Muscle layer of colon (tissue), 2 donors: Measurements from ENCODE around the gene OLR1.
"Not testable (repeated sequence)": the region's sequence is repeated elsewhere in the genome, so short reads cannot be mapped to it uniquely, and the experiment has no call there.

Experiments
- H3K27ac ChIP-seq: one replicate; pipeline ENCODE4 v1.7.0; 2013; ENCODE audit warnings: low read depth, mild to moderate bottlenecking, low read length, moderate library complexity
- H3K27me3 ChIP-seq, 2 donors: one replicate each; pipeline ENCODE4 v1.7.0; 2013; ENCODE audit warnings: low read length in 2 of 2, mild to moderate bottlenecking in 2 of 2; ENCODE audit not compliant: insufficient read depth in 2 of 2, control insufficient read depth in 1 of 2
- H3K36me3 ChIP-seq: one replicate; pipeline ENCODE4 v1.7.0; 2013; ENCODE audit warnings: mild to moderate bottlenecking, low read length; ENCODE audit not compliant: insufficient read depth
- H3K4me1 ChIP-seq: one replicate; pipeline ENCODE4 v1.7.0; 2013; ENCODE audit warnings: mild to moderate bottlenecking, low read length; ENCODE audit not compliant: insufficient read depth
- H3K4me3 ChIP-seq, 2 donors: one replicate each; pipeline ENCODE4 v1.7.0; 2013; ENCODE audit warnings: low read length in 2 of 2, low read depth in 1 of 2, mild to moderate bottlenecking in 1 of 2, moderate library complexity in 1 of 2
- H3K9ac ChIP-seq: one replicate; pipeline ENCODE4 v1.7.0; 2013; ENCODE audit warnings: low read length
- H3K9me3 ChIP-seq: one replicate; pipeline ENCODE4 v1.7.0; 2013; ENCODE audit warnings: mild to moderate bottlenecking, low read length
- donor health status: abdominal sarcoma.
- donor health status: Adenocarcinoma of cecum.

The OLR1 gene

DNA sequence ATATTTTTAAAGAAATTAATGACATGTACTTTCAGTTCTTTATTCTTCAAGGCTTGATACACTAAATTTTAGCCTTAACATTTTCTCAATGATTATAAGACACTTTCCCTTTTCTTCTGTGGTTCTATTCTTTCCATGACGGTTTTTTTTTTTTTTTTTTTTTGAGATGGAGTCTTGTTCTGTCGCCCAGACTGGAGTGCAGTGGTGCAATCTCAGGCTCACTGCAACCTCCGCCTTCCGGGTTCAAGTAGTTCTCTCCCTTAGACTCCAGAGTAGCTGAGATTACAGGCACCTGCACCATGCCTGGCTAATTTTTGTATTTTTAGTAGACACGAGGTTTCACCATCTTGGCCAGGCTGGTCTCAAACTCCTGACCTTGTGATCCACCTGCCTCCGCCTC lies 15.0 kb upstream of the OLR1 start:
- H3K9ac ChIP-seq, H3K9me3 ChIP-seq, H3K4me3 ChIP-seq, H3K27ac ChIP-seq, H3K27me3 ChIP-seq, H3K4me1 ChIP-seq, H3K36me3 ChIP-seq: not testable (repeated sequence)

DNA sequence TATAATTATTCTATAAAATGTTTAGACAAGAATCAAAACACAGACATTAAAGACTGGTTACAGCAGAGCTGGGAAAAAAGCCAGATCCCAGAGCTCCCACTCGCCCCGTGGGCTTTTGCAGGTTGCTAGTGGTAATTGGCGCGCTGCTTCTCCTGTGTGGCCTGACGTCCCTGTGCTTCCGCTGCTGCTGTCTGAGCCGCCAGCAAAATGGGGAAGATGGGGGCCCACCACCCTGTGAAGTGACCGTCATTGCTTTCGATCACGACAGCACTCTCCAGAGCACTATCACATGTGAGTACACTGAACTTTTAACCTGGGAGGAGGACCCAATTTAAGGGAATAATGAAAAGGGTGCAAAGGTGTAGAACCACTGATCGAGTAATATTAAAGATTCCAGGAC lies 14.4 kb upstream of the OLR1 start:
- Histone ChIP-seq H3K27me3 (no peaks in the 10 kb centered on the region), H3K9me3 (no peaks in the 10 kb centered on the region), H3K4me1 (peaks cover 4% of the 10 kb centered on the region), H3K9ac (no peak overlapping the region), H3K27ac (no peak overlapping the region), H3K36me3 (no peaks in the 10 kb centered on the region), H3K4me3 (no peak overlapping the region)

DNA sequence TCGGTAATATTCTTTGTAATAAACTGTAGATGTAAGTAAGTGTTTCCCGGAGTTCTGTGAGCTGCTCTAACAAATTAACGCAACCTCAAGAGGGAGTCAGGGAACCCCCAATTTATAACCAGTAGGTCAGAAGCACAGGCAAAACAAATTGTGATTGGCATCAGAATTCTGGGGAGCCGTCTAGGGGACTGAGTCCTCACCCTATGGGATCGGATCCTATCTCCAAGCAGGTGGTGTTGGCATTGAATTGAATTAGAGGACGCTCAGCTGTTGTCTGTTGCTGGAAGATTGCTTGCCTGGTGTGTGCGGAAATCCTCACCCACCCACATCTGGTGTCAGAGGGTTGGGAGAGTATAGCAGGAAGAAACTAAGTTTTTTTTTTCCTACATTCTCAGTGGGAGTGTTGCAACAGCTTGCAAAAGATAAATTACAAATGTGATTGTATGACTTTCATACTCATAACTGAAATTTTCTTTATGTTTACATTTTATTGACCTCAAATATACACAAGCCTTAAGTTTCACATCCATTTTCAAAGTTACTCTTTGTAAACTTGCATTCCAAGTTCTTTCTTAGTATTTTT lies 12.4 kb upstream of the OLR1 start:
- no peaks in the 10 kb centered on the region for H3K4me1 ChIP-seq
- no peaks in the 10 kb centered on the region for H3K27me3 ChIP-seq
- H3K9ac ChIP-seq: no peak overlapping the region
- no peak overlapping the region for H3K4me3 ChIP-seq
- no peaks in the 10 kb centered on the region for H3K36me3 ChIP-seq
- H3K9me3 ChIP-seq: no peaks in the 10 kb centered on the region
- no peak overlapping the region for H3K27ac ChIP-seq

DNA sequence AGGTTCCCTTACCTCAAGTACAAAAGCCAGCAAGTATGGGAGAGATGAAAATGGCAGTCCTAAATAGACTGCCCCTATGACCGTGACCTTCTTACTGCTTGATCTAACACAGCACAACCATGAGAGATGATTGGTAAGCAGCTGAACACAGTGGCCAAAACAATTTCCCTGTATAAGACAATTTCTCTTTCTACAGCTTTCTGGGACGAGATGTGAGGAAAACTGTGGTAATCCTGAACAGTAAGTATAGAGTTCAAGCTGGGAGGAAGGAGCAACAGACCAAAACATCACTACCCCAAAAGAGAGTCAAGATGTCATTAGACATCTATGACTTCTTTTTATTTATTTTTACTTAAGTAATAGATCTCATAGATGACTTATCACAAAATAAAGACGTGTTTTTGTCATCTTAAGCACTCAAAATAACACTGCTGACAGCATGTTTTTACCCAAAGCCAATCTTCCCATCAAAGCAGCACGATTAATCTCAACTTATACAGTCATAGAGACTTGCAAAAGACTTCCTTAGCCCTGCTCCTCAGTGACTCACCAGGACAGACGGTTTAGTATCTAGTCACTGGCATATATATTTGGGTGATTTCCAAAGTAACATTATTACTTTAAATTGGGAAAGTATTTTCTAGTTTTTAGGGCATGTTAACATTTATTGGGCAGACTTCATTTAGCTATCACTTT lies 10.6 kb upstream of the OLR1 start:
- no peaks in the 10 kb centered on the region for H3K4me1 ChIP-seq
- H3K27ac ChIP-seq: no peak overlapping the region
- no peaks in the 10 kb centered on the region for H3K36me3 ChIP-seq
- H3K27me3 ChIP-seq: no peaks in the 10 kb centered on the region
- H3K4me3 ChIP-seq: no peak overlapping the region
- no peaks in the 10 kb centered on the region for H3K9me3 ChIP-seq
- no peak overlapping the region for H3K9ac ChIP-seq

DNA sequence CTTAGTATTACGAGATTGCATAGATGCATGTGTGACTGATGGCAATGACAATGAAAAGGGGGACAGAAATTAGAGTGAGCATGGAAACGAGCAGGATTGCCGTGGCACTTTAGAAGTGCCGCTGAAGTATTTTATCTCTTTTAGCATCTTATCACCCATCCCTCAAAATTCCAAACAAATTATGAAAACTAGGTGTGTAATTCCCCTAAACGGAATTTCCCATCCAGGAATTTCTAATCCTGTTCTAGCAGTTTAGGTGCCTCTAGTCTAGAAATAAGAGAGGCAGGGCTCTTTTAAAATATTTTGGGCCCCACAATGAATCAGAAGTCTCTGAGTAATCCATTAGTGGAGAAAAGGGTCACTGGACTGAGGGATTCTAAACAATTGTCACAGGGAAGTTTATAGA lies 7.8 kb upstream of the OLR1 start:
- Histone ChIP-seq H3K27me3 (peaks cover 0 to 4% of the 10 kb centered on the region in 2 donors), H3K9ac (no peak overlapping the region), H3K9me3 (no peaks in the 10 kb centered on the region), H3K36me3 (no peaks in the 10 kb centered on the region), H3K4me1 (no peaks in the 10 kb centered on the region), H3K4me3 (no peak overlapping the region), H3K27ac (no peak overlapping the region)

DNA sequence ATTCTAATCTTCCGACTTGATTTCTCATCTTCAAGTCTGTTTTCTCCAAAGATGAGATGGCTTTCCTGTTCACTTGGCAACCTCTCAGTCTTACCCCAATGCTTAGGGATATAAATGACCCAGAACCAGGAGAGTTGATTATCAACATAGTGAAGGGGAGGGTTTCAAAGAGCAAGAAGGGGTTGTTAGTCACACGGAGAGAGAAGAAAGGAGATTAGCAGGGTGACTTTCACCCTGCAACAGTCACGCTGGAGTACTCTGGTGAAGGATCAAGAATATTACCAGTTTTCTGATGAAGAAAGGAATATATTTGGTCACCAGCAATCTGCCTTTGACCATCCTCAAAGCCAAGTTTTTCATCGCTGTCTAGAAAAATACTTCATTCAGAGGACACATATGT lies 6.9 kb upstream of the OLR1 start, which contains the start of gene TMEM52B:
TMEM52B (plus strand) TSS at position 212 of the 400 bp plus-strand sequence. CDS start 543 bp downstream, outside the sequence.
- H3K36me3 ChIP-seq: no peaks in the 10 kb centered on the region
- H3K27ac ChIP-seq: no peak within 1 kb of the TSS
- H3K9me3 ChIP-seq: no peaks in the 10 kb centered on the region
- H3K9ac ChIP-seq: no peak within 1 kb of the TSS
- peaks cover 0 to 4% of the 10 kb centered on the region in 2 donors for H3K27me3 ChIP-seq
- no peaks in the 10 kb centered on the region for H3K4me1 ChIP-seq
- H3K4me3 ChIP-seq: no peak within 1 kb of the TSS

DNA sequence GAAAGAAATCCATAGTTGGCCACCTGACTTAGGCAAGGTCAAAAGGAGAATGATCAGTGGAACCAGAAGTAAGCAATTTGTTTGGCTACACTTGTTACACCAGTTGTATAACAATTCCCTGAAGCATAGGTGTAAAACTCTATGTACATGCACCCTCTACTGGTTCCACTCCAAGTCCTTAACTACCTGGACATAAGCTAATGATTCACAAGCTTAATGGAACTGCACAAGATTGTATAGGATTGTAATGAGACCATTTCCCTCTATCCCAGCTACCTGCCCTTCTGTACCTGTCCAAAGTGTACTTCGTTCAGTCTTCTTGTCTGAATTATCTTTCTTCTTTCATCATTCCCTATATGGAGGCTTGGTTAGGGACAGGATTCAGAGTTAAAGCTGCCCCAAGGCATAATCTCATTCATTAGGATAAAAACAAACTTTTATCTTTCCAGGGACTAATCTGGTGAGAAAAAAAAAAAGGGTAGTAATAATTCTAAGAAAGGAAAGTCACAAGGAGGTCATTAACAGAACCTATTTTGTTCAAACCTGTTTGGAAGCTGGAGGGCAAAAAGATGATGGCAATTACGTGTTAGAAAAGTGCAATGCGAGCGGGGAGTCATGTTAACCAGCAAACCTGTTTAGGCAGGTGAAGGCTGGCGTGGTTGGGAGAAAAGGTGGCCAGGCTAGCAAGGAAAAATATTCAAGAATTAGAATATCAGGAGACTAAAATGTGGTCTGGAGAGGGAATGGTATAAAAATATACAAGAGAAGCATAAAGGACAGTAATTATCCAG lies 4.1 kb upstream of the OLR1 start:
- Histone ChIP-seq H3K36me3 (no peaks in the 10 kb centered on the region), H3K4me3 (no peak overlapping the region), H3K27ac (no peak overlapping the region), H3K27me3 (peaks cover 0 to 4% of the 10 kb centered on the region in 2 donors), H3K9ac (no peak overlapping the region), H3K4me1 (no peaks in the 10 kb centered on the region), H3K9me3 (no peaks in the 10 kb centered on the region)

DNA sequence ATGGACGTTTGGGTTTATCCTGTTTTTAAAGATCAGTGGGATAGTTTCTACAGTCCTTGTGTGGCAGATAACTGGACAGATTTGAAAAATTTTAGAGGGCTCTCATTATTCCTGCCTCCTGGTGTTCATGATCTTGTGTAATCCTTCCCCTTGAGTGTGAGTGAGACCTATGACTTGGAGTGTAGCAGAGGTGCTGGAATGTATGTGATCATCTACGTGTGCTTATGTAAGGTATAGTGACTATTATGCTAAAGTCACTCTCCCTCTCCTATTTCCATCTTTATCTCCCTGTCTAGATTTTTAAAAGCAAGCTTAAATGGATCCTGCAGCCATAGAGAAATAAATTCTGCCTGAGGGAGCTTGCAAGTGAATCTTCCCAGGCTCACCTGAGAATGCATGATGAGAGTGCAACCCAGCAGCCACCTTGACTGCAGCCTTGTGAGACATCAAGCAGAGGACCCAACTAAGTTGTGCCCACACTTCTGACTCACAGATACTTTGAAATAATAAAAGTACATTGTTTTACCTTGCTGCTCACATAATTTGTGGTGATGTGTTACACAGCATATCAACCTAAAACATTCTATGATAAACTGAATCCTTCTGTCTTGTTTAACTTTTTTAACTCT lies 3.2 kb upstream of the OLR1 start:
- no peak overlapping the region for H3K27ac ChIP-seq
- peaks cover 0 to 4% of the 10 kb centered on the region in 2 donors for H3K27me3 ChIP-seq
- H3K4me3 ChIP-seq: no peak overlapping the region
- no peak overlapping the region for H3K9ac ChIP-seq
- H3K36me3 ChIP-seq: no peaks in the 10 kb centered on the region
- H3K4me1 ChIP-seq: no peaks in the 10 kb centered on the region
- no peaks in the 10 kb centered on the region for H3K9me3 ChIP-seq

DNA sequence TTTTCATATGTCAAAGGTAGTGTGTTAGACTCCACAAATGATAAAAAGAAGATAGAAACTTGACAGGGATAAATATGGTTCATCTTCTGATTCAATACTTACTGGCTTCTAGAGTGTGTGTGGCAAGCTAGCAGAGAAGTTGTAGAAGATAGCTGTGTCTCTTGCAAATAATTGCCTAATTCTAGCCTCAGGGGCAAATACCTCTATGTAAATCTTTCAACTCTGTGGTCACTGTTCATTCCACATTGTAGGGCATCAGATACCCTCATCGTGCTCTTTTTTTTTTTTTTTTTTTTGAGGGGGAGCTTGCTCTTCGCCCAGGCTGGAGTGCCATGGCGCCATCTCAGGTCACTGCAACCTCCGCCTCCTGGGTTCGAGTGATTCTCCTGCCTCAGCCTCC lies 1.7 kb downstream of the OLR1 start:
- H3K27me3 ChIP-seq: peaks cover 0 to 3% of the 10 kb centered on the region in 2 donors
- no peaks in the 10 kb centered on the region for H3K36me3 ChIP-seq
- no peaks in the 10 kb centered on the region for H3K4me1 ChIP-seq
- H3K9ac ChIP-seq: no peak overlapping the region
- H3K4me3 ChIP-seq: no peak overlapping the region
- H3K9me3 ChIP-seq: no peaks in the 10 kb centered on the region
- no peak overlapping the region for H3K27ac ChIP-seq

DNA sequence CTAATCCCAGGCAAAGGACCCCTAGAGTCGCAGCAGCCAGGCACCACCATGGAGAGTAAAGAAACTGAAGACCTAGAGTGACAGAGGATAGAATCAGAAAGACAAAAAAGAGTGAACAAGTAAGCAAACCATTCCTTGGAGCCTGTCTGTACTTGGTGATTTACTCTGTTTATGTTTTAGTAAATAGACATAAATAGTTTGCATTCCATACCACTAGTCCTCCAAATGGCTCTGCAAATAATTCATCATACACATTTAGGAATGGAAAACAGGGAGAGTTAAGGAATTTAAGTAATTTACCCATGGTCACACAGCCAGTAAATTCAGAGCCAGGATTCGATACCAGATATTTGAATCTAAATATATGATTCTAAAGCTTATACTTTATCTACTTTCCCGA lies 2.8 kb downstream of the OLR1 start:
- no peaks in the 10 kb centered on the region for H3K27me3 ChIP-seq
- H3K27ac ChIP-seq: no peak overlapping the region
- H3K4me1 ChIP-seq: no peaks in the 10 kb centered on the region
- H3K9me3 ChIP-seq: no peaks in the 10 kb centered on the region
- no peak overlapping the region for H3K4me3 ChIP-seq
- H3K9ac ChIP-seq: no peak overlapping the region
- H3K36me3 ChIP-seq: no peaks in the 10 kb centered on the region

DNA sequence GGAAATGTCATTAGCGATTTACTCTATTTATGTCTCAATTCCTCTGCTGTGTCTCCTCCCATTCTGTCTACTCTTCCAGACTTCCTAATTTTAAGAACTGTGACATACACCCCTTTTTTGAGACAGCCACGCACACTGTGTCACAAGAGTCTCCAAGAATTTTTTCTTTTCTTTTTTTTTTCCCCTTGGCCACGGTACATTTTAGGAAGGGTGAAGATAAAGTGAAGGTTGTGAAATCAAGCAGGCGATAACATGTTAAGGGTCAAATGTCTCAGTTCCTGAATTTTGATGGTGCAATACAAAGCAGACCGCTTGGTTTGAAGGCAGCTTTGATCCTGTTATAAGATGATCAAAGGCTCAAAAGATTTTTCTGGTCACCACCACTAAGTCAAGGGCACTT lies 4.3 kb downstream of the OLR1 start:
- no peaks in the 10 kb centered on the region for H3K27me3 ChIP-seq
- H3K4me3 ChIP-seq: no peak overlapping the region
- H3K9ac ChIP-seq: no peak overlapping the region
- no peak overlapping the region for H3K27ac ChIP-seq
- H3K9me3 ChIP-seq: no peaks in the 10 kb centered on the region
- H3K36me3 ChIP-seq: no peaks in the 10 kb centered on the region
- no peaks in the 10 kb centered on the region for H3K4me1 ChIP-seq
